SK-N-MC (cell line): ENCODE results near the gene INMT.

ENCODE experiments used
- EZH2 ChIP-seq: fragments of 200-600 bp; sonication (generic); IDR thresholded peaks from one replicate; pipeline ENCODE4 v1.6.1; 2017; ENCODE audit warnings: antibody characterized with exemption
- FOXP2 ChIP-seq: optimal IDR thresholded peaks from 2 replicates; pipeline ENCODE3; 2011; ENCODE audit warnings: mild to moderate bottlenecking, moderate library complexity; ENCODE audit not compliant: insufficient read depth; ENCODE audit errors: extremely low read length, control extremely low read depth
- POLR2AphosphoS5 ChIP-seq: IDR thresholded peaks from 2 replicates; pipeline ENCODE4 v1.6.1; 2012; ENCODE audit warnings: mild to moderate bottlenecking, low read depth, low read length, borderline replicate concordance

GRCh38 chr7:30705596-30705995 is 46.3 kb upstream of the INMT start:
- TF ChIP-seq EZH2 (no peak), POLR2AphosphoS5 (no peak), FOXP2 (no peak)
